Stimulated activated naive CD8-positive, alpha-beta T cell treated with anti-CD3 and anti-CD28 coated beads, Interleukin-15, Interleukin-2, amounts not matched to agents 100 ng/mL and 50 ng/mL, for 24 hours (primary cell): Measurements from ENCODE around the gene FTO.

Source experiments
- H3K27ac Mint-ChIP-seq: one replicate; pipeline ENCODE4 v1.8.0; 2021; ENCODE audit warnings: mild to moderate bottlenecking, mixed read lengths
- H3K27me3 Mint-ChIP-seq: one replicate; pipeline ENCODE4 v1.8.0; 2021; ENCODE audit warnings: mixed read lengths
- H3K36me3 Mint-ChIP-seq: one replicate; pipeline ENCODE4 v1.8.0; 2021; ENCODE audit warnings: low read depth, mixed read lengths
- H3K4me1 Mint-ChIP-seq: one replicate; pipeline ENCODE4 v1.8.0; 2021; ENCODE audit warnings: low read depth, mixed read lengths
- H3K4me3 Mint-ChIP-seq: one replicate; pipeline ENCODE4 v1.8.0; 2021; ENCODE audit warnings: mild to moderate bottlenecking, mixed read lengths
- H3K9me3 Mint-ChIP-seq: one replicate; pipeline ENCODE4 v1.8.0; 2021; ENCODE audit warnings: mixed read lengths

Gene FTO

DNA sequence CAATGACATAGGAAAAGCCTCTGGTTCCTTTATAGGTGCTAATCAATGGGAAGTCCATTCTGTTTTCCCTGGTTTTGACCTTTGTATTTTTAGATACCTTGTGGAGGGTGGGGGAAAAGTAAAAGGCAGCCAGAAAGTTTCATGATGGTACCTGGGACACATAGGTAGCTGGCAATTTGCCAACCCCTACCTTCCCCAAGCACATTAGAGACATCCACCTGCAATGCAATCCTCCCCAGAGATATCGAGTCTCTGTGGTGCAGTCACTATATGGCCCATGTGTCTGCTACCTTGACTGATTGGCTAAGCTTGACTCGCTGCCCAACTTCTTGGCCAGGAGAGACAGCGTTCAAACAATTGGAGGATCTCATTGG, 496.2 kb downstream of the FTO start:
- Mint-ChIP-seq H3K4me3 (no peak overlapping the region), H3K36me3 (no peaks in the 10 kb centered on the region), H3K4me1 (no peaks in the 10 kb centered on the region), H3K9me3 (peaks cover 3% of the 10 kb centered on the region), H3K27ac (no peak overlapping the region), H3K27me3 (peaks cover 3% of the 10 kb centered on the region)

- Mint-ChIP-seq H3K4me1 (no peaks in the 10 kb centered on the region), H3K4me3 (no peak overlapping the region), H3K9me3 (peaks cover 3% of the 10 kb centered on the region), H3K36me3 (no peaks in the 10 kb centered on the region), H3K27ac (no peak overlapping the region), H3K27me3 (peaks cover 3% of the 10 kb centered on the region)
Measured at GRCh38 chr16:54200720-54201119, 496.8 kb downstream of the FTO start.

DNA sequence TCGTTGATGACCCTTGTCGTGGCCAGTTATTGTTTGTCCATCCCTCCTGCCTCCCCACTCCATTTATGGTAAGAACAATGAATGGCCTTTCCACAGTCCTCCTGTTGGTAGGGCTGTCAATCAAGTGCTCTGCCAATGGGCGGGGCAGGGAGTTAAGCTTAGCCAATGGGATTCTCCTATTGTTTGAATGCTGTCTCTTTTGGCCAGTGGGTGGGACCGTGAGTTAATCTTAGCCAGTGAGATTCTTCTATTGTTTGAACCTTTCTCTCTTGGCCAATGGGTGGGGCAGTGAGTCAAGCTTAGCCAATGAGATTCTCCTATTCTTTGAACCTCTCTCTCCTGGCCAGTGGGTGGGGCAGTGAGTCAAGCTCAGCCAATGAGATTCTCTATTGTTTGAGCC, 497.2 kb downstream of the FTO start:
- Mint-ChIP-seq H3K4me1 (no peaks in the 10 kb centered on the region), H3K27me3 (peaks cover 3% of the 10 kb centered on the region), H3K4me3 (no peak overlapping the region), H3K27ac (no peak overlapping the region), H3K9me3 (peaks cover 3% of the 10 kb centered on the region), H3K36me3 (no peaks in the 10 kb centered on the region)
